Nephron progenitor cell (in vitro differentiated cells): ENCODE results near the gene FNBP1.

ENCODE experiments used
- DNase-seq: peaks from one replicate; pipeline ENCODE4 v3.0.0; 2021
- H3K27ac Mint-ChIP-seq: 2 replicates; pipeline ENCODE4 v1.8.0; 2021; ENCODE audit warnings: mild to moderate bottlenecking, moderate library complexity, mixed read lengths
- H3K27me3 Mint-ChIP-seq: 2 replicates; pipeline ENCODE4 v1.8.0; 2021; ENCODE audit warnings: mild to moderate bottlenecking, low read depth, mixed read lengths; ENCODE audit not compliant: poor library complexity
- H3K36me3 Mint-ChIP-seq: 2 replicates; pipeline ENCODE4 v1.8.0; 2021; ENCODE audit warnings: low read depth, mixed read lengths
- H3K4me1 Mint-ChIP-seq: 2 replicates; pipeline ENCODE4 v1.8.0; 2021; ENCODE audit warnings: mixed read lengths
- H3K4me3 Mint-ChIP-seq: 2 replicates; pipeline ENCODE4 v1.8.0; 2021; ENCODE audit warnings: mild to moderate bottlenecking, moderate library complexity, mixed read lengths
- H3K9me3 Mint-ChIP-seq: 2 replicates; pipeline ENCODE4 v1.8.0; 2021; ENCODE audit warnings: mild to moderate bottlenecking, moderate library complexity, mixed read lengths
- TF ChIP-seq, protein P1 (sequence below): fragments of 200-600 bp; sonication (generic); IDR thresholded peaks from 2 replicates; pipeline ENCODE4 v1.5.0; 2021; ENCODE audit warnings: antibody characterized with exemption

The FNBP1 gene

DNA sequence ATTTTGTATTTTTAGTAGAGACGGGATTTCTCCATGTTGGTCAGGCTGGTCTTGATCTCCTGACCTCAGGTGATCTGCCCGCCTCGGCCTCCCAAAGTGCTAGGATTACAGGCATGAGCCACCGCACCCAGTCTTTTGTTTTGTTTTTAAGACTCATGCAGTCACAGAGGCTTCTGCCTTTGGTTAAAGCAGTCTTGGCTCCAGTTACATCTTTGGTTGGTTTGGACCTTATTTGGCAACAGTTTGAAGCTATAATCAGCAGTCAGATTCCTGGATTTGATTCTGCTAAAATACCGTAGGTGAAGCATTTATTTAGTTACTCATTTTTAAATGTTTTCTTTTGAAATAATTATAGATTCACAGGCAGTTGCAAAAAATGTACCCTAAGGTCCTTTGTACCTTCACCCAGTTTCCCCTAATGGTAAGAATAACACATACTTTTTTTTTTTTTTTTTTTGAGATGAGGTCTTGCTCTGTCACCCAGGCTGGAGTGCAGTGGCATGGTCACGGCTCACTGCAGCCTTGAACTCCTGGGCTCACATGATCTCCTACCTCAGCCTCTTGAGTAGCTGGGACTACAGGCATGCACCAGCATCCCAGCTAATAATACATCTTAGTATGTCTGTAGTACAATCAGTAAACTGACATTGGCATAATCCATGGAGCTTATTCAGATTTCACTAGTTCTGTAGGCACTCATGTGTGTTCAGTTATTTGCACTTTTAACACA, 192.0 kb downstream of the FNBP1 start:
- H3K27ac Mint-ChIP-seq, result no peak overlapping the region
- H3K27me3 Mint-ChIP-seq, result no peaks in the 10 kb centered on the region
- no peak overlapping the region for H3K4me3 Mint-ChIP-seq
- peaks cover 20% of the 10 kb centered on the region for H3K4me1 Mint-ChIP-seq
- no peak for DNase-seq
- peaks cover 50% of the 10 kb centered on the region for H3K36me3 Mint-ChIP-seq
- H3K9me3 Mint-ChIP-seq, result no peaks in the 10 kb centered on the region
- TF ChIP-seq, protein P1, sequence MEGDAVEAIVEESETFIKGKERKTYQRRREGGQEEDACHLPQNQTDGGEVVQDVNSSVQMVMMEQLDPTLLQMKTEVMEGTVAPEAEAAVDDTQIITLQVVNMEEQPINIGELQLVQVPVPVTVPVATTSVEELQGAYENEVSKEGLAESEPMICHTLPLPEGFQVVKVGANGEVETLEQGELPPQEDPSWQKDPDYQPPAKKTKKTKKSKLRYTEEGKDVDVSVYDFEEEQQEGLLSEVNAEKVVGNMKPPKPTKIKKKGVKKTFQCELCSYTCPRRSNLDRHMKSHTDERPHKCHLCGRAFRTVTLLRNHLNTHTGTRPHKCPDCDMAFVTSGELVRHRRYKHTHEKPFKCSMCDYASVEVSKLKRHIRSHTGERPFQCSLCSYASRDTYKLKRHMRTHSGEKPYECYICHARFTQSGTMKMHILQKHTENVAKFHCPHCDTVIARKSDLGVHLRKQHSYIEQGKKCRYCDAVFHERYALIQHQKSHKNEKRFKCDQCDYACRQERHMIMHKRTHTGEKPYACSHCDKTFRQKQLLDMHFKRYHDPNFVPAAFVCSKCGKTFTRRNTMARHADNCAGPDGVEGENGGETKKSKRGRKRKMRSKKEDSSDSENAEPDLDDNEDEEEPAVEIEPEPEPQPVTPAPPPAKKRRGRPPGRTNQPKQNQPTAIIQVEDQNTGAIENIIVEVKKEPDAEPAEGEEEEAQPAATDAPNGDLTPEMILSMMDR, result no peak

DNA sequence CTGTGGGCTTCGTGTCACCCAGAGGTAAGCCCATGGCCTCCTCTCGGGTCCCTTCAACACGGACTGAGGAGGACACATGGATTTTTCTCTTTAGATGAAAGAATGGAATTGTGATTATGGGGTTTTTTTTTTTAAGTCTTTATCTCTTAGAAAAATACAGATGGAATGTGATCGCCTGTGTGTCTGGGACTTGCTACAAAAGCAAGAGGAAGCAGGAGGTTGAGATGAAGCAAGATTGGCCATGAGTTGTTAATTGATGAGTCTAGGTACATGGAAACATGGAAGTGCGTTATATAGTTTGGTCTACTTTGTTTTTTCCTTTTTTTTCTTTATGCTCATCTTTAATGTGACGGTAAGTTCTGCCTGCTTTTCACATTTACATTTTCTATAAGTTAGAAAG, 193.1 kb downstream of the FNBP1 start:
- no peak overlapping the region for H3K4me3 Mint-ChIP-seq
- no peaks in the 10 kb centered on the region for H3K9me3 Mint-ChIP-seq
- DNase-seq, result no peak
- TF ChIP-seq, protein P1, result no peak
- peaks cover 39% of the 10 kb centered on the region for H3K36me3 Mint-ChIP-seq
- H3K27me3 Mint-ChIP-seq, result no peaks in the 10 kb centered on the region
- no peak overlapping the region for H3K27ac Mint-ChIP-seq
- H3K4me1 Mint-ChIP-seq, result peaks cover 20% of the 10 kb centered on the region

DNA sequence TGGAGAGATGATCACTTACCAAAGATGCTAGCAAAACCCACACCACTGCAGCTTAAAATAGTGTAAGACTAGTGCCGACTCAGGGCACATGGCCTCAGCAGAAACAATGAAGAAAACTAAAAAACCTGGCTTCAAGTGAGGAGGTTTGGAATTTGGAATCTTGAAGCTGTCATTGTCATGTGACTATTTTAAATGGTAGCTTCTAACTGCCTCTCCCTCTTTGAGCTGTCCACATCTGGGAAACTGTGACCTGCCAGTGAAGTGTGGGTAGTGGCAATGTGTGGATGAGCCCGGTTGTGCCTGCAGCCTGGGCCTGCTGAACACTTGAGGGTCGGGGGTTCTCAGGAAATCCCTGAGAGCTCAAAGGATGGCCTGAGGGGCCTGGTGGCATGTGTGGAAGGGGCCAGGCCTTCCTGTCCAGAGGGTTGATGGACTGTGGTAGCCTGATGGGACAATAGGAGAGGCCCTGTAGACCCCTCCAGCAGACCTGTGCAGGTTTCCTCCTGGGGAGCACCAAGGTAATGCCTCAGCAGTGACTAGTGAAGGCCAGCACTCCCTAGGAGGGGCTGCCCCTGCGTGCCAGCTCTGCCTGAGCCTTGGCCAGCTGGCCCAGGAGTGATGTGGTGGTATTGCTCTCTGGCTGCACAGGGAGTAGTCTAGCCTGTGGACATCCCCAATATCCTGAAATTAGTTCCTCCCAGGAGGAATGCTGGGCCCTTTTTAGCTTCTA, 194.1 kb downstream of the FNBP1 start:
- Mint-ChIP-seq H3K4me1 (peaks cover 20% of the 10 kb centered on the region), H3K27me3 (no peaks in the 10 kb centered on the region), H3K4me3 (no peak overlapping the region), H3K27ac (no peak overlapping the region), H3K9me3 (no peaks in the 10 kb centered on the region), H3K36me3 (peaks cover 29% of the 10 kb centered on the region)
- TF ChIP-seq, protein P1, result no peak
- no peak for DNase-seq

DNA sequence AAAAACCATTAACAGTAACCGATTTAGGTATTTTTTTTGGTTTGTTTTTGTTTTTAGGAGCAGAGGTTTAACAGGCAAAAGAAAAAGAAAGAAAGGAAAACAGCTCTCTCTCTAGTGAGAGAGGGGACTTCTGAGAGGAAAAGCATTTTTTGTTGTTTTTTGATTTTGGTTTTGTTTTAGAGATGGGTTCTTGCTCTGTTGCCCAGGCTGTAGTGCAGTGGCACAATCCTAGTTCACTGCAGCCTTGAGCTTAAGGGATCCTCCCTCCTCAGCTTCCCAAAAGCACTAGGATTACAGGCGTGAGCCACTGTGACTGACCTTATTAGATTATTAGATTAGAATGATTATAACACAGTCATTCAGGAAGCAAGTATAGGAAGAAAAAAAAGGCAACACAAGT, 197.6 kb downstream of the FNBP1 start:
- H3K27me3 Mint-ChIP-seq, result no peaks in the 10 kb centered on the region
- no peak for DNase-seq
- H3K9me3 Mint-ChIP-seq, result no peaks in the 10 kb centered on the region
- peaks cover 7% of the 10 kb centered on the region for H3K4me1 Mint-ChIP-seq
- no peak overlapping the region for H3K27ac Mint-ChIP-seq
- peaks cover 12% of the 10 kb centered on the region for H3K36me3 Mint-ChIP-seq
- H3K4me3 Mint-ChIP-seq, result no peak overlapping the region
- TF ChIP-seq, protein P1, result no peak

DNA sequence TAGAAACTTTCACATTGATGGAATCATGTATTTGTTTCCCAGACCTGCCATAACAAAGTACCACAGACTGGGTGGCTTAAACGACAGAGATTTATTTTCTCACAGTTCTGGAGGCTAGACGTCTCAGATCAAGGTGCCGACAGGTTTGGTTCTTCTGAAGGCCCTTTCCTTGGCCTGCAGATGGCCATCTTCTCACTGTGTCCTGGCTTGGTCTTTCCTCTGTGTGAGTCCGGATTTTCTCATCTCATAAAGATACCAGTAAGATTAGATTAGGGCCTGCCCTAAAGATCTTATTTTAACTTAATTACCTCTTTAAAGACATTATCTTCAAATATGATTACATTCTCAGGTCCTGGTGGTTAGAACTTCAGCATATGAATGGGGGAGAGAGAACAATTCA, 201.9 kb downstream of the FNBP1 start:
- Mint-ChIP-seq H3K36me3 (peaks cover 11% of the 10 kb centered on the region), H3K27me3 (no peaks in the 10 kb centered on the region), H3K4me3 (no peak overlapping the region), H3K9me3 (no peaks in the 10 kb centered on the region), H3K27ac (no peak overlapping the region), H3K4me1 (peaks cover 30% of the 10 kb centered on the region)
- TF ChIP-seq, protein P1, result no peak
- DNase-seq, result no peak
